HUDEP-2 (cell line): ENCODE results near the gene EXT2.
A peak's percentile ranks its signal among the peaks of the same experiment; 100 is the strongest.

Experiments
- DNase-seq, 76 experiments: peaks; one replicate each; lab custom pipeline; 2025; ENCODE audit not compliant: unreplicated experiment in 76 of 76; lab: John Stamatoyannopoulos, UW

EXT2 gene

DNA sequence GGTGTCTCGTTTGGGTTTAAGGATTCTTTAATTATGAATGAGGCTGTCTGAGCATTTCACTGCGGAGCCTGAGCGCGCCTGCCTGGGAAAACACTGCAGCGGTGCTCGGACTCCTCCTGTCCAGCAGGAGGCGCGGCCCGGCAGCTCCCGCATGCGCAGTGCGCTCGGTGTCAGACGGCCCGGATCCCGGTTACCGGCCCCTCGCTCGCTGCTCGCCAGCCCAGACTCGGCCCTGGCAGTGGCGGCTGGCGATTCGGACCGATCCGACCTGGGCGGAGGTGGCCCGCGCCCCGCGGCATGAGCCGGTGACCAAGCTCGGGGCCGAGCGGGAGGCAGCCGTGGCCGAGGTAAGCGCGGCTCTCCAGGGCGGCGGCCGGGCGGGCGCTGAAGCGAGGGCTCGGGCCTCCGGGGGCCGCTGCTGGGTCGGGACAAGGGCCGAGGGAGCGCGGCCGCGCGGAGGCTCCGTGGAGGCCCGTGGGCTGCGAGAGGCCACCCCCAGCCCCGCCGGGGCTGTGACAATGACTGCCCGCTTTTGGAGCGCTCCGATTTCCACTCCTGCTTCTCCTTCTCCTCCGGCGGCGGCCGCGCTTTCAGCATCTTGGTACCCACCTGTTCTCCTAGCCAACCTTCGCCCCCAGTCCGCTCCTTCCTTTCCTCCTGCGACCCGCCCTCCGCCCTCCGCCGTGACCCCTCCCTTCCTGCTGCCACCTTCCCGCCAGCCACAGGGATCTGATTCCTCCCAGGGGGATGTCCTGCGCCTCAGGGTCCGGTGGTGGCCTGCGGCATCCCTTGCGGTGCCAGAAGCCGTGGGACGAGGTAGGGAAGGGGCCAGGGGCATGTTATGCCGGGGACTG, at the start of gene EXT2:
TSS of gene EXT2 (plus strand) at position 173 of the 854 bp plus-strand sequence. CDS start 12,035 bp downstream, outside the sequence.
- DNase-seq, result peak in 72 of 76 experiments; percentile 20 to 84 (median 67)

DNA sequence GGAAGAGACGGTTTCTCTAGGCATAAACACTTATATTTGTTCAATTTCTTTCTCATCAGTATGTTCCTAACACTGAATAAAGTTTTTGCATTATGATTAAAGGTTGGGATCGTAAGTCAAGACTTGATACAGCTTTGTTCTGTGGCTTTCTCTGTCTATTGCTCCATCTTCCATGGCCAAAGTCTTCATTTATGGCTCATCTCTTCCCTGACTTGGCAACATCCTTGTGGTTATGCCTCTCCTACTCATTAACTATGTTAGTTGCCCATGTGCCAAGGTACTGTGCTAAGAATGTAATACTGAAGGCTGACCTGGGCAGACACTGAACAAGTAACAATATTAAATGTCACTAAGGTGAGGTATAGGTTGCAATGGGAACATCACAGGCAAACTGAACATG, 49.3 kb upstream of the EXT2 start:
- DNase-seq, result no peak

DNA sequence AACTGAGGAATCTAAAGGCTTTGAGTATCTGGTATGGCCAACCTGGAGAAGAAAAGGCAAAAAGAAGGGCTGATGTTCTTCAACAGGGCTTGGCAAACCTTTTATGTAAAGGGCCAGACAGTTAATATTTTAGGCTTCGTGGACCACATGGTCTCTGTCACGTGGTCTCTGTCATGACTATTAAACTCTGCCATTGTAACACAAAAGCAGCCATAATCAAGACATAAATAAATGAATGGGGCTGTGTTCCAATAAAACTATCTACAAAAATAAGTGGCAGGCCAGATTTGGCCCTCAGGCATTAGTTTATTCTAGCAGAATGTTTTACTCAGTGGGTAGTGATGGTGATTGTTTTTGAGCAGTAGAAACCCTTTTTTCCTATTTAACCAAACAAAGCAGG, 48.2 kb upstream of the EXT2 start:
- DNase-seq, result no peak

- DNase-seq, result no peak
Observed at GRCh38 chr11:44047931-44048431, 47.5 kb upstream of the EXT2 start, which contains the start of gene ACCSL. ACCSL (plus strand) TSS chr11:44047981; CDS start chr11:44048037, 56 bp downstream.

DNA sequence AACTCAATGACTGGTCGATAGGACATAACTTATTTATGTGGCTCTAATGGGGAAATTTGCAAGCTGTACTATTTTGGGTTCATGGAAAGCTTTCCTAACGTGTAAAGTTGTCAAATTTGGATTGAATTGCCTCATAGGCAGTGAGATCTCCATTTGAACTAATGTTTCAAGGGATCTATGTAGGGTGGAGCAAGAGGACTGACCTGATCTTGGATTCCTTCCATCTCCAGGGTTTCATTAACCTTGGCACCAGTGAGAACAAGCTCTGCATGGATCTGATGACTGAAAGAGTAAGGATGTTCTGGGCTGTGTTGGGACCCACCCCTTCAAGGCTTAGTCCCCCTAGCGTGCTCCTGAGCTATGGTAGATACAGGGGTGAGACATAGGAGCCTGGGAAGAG, 45.6 kb upstream of the EXT2 start:
- no peak for DNase-seq

GRCh38 chr11:44051171-44051570, 44.3 kb upstream of the EXT2 start:
- DNase-seq, result no peak

GRCh38 chr11:44057340-44057739, 38.1 kb upstream of the EXT2 start:
- no peak for DNase-seq

GRCh38 chr11:44058275-44058674, 37.2 kb upstream of the EXT2 start:
- no peak for DNase-seq

- no peak for DNase-seq
Observed at GRCh38 chr11:44065161-44065661, 30.3 kb upstream of the EXT2 start.

- DNase-seq, result peak; percentile 62 to 95 (median 90)
Observed at GRCh38 chr11:44065841-44066731, 29.4 kb upstream of the EXT2 start, which contains the start of gene ACCS. ACCS (plus strand) TSS chr11:44066270; CDS start chr11:44067628, 1,358 bp downstream.

DNA sequence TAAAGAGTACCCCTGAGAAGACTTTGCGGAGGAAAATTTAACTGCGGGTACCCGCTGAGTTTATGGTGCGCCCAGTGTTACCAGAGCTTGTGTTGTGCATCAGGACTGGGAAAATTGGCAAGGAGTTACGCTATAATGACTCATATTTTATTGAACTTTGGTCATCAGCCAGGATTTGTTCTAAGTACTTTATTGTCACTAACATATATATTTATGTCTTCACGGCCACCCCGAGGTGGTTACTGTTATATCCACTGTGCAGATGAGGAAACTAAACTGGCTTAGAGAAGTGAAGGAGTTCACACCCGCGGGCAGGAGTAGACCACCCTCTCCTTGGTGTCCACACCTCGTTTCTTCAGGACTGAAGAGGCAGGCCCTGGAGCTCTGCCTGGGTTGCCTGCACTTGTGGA, 28.7 kb upstream of the EXT2 start:
- peak in 15 of 76 experiments; percentile 12 to 44 (median 28) for DNase-seq

- peak in 1 of 76 experiments; percentile 14 for DNase-seq
Observed at GRCh38 chr11:44067266-44067665, 28.2 kb upstream of the EXT2 start.

DNA sequence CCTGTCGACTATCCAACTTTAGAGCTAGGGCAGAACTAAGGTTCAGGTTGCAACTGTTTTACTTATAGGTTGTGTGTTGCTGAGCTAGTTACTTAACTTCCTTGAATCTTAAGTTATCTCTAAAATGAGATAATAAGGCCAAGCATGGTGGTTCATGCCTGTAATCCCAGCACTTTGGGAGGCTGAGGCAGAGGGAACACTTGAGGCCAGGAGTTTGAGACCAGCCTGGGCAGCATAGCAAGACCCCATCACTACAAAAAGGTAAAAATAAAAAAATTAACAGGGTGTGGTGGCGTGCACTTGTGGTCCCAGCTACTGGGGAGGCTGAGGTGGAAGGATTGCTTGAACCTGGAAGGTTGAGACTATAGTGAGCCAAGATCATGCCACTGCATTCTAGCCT, 27.3 kb upstream of the EXT2 start:
- no peak for DNase-seq

DNA sequence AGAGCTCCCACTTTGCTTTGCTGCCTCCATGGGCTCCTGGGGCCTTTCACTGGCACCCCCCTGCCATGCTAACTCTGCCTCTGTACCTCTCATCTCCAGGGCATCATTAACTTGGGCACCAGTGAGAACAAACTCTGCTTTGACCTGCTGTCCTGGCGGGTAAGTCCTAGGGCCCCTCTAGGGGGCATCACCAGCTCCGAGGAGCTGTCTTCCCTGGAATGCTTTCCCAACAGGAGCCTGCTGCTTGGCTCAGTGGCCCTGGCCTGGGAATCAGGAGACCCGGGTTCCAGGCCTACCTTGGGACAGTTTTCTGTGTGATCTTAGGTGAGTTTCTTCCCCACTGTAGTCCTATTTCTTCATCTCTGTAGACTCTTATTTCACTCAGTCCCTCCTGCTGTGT, 24.3 kb upstream of the EXT2 start:
- DNase-seq, result no peak

DNA sequence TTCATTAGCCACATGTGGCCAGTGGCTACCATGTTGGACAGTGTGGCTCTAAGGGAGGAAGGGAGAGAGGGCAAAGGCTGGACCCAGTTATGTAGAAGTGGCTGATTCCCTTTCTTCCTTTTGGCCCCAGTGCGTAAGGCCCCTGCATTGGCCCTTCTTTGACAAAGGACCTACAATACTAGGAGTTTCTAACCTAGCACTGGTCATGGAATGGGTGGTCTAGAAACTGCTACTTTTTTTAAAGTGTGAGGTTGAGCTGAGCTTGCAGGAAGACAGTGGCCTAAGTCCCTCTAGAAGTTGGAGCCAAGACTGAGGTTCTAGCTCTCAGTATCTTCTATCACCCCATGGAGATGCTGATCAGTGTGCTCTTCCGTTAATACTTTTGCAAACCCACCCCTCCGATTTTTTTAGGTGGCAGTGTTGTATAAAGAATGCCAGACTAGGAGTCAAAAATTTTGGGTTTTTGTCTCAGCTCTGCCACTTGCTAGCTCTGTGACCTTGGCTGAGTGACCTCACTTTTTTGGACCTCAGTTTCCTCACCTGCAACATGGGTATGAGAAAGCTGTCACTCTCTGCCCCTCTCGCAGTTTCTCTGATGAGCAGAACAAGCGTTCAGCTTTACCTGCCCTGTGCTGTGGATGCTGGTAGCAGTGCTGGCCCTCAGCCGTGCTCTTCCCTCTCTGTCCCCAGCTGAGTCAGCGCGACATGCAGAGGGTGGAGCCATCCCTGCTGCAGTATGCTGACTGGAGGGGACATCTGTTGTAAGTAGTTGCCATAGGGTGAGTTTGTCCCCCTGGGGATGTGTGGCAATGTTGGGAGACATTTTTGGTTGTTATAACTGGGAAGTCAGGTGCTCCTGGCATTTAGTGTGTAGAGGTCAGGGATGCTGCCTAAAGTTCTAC, 22.5 kb upstream of the EXT2 start:
- DNase-seq, result no peak

DNA sequence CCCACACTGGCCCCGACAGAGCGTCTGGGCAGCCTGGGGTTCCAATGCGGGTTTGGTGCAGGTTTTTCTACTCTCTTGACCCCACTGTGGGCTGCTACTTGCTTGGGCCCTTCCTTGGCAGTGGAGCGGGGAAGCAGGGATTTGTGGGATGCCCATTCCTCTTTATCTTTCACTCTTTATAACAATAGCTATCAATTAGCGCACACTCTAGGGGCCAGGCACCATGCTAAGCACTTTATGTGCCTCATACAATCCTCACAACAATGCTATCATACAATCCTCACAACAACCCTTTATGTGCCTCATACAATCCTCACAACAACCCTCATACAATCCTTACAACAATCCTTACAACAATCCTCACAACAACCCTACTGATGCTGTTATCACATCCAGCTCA, 16.7 kb upstream of the EXT2 start:
- DNase-seq, result no peak

GRCh38 chr11:44079376-44079775, 16.1 kb upstream of the EXT2 start:
- no peak for DNase-seq

DNA sequence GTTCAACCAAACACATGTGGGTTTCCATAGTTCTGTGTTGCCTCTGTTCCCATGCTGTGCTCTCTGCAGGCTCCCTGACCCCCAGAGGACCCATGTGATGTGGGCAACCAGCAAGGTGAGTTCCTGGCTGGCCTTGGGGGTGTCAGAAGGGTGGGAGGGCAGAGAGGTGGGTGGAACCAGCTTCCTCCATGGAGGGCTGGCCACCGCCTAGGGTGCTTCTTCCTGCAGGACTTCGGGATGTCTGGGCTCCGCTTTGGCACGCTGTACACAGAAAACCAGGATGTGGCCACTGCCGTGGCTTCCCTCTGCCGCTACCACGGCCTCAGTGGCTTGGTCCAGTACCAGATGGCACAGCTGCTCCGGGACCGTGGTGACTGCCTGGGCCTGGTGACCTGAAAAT, 14.5 kb upstream of the EXT2 start:
- DNase-seq, result no peak

- DNase-seq, result no peak
Observed at GRCh38 chr11:44082645-44083044, 12.8 kb upstream of the EXT2 start.

- DNase-seq, result no peak
Observed at GRCh38 chr11:44083433-44083832, 12.0 kb upstream of the EXT2 start.
